ENCODE results near the gene PRELID2.

PRELID2 gene

GRCh38 chr5:145768863-145769262, 66.3 kb downstream of the PRELID2 start:
- no peak for TF ChIP-seq CTCF (IDR thresholded peaks at IDR 0.05; ENCODE audit: poor library complexity, severe bottlenecking)
- Histone ChIP-seq H3K27ac (ENCODE audit: poor library complexity, severe bottlenecking) (no peak overlapping the region), H3K36me3 (ENCODE audit: low read depth) (no peaks in the 10 kb centered on the region), H3K9me3 (ENCODE audit: severe bottlenecking) (no peaks in the 10 kb centered on the region), H3K4me1 (ENCODE audit: insufficient read depth, poor library complexity, severe bottlenecking) (no peaks in the 10 kb centered on the region), H3K27me3 (ENCODE audit: insufficient read depth, poor library complexity, severe bottlenecking) (no peaks in the 10 kb centered on the region), H3K4me3 (ENCODE audit: severe bottlenecking) (no peak overlapping the region)
- ATAC-seq (ENCODE audit: low read depth): no peak
- no peak for DNase-seq (ENCODE audit: low spot score)

- Histone ChIP-seq H3K9me3 (ENCODE audit: severe bottlenecking) (no peaks in the 10 kb centered on the region), H3K4me1 (ENCODE audit: insufficient read depth, poor library complexity, severe bottlenecking) (no peaks in the 10 kb centered on the region), H3K36me3 (ENCODE audit: low read depth) (no peaks in the 10 kb centered on the region), H3K27ac (ENCODE audit: poor library complexity, severe bottlenecking) (no peak overlapping the region), H3K4me3 (ENCODE audit: severe bottlenecking) (no peak overlapping the region), H3K27me3 (ENCODE audit: insufficient read depth, poor library complexity, severe bottlenecking) (no peaks in the 10 kb centered on the region)
- TF ChIP-seq CTCF (IDR thresholded peaks at IDR 0.05; ENCODE audit: poor library complexity, severe bottlenecking): no peak
- DNase-seq (ENCODE audit: low spot score) (no peak), ATAC-seq (ENCODE audit: low read depth) (no peak)
Measured at GRCh38 chr5:145764325-145764724, 70.8 kb downstream of the PRELID2 start.

GRCh38 chr5:145762833-145763232, 72.3 kb downstream of the PRELID2 start:
- Histone ChIP-seq H3K27ac (ENCODE audit: poor library complexity, severe bottlenecking) (no peak overlapping the region), H3K4me3 (ENCODE audit: severe bottlenecking) (no peak overlapping the region), H3K36me3 (ENCODE audit: low read depth) (no peaks in the 10 kb centered on the region), H3K4me1 (ENCODE audit: insufficient read depth, poor library complexity, severe bottlenecking) (no peaks in the 10 kb centered on the region), H3K9me3 (ENCODE audit: severe bottlenecking) (no peaks in the 10 kb centered on the region), H3K27me3 (ENCODE audit: insufficient read depth, poor library complexity, severe bottlenecking) (no peaks in the 10 kb centered on the region)
- TF ChIP-seq CTCF (IDR thresholded peaks at IDR 0.05; ENCODE audit: poor library complexity, severe bottlenecking): no peak
- DNase-seq (ENCODE audit: low spot score) (no peak), ATAC-seq (ENCODE audit: low read depth) (no peak)

- no peaks in the 10 kb centered on the region for H3K4me1 ChIP-seq (ENCODE audit: insufficient read depth, poor library complexity, severe bottlenecking)
- no peak overlapping the region for H3K27ac ChIP-seq (ENCODE audit: poor library complexity, severe bottlenecking)
- H3K36me3 ChIP-seq (ENCODE audit: low read depth): no peaks in the 10 kb centered on the region
- no peak for TF ChIP-seq CTCF (IDR thresholded peaks at IDR 0.05; ENCODE audit: poor library complexity, severe bottlenecking)
- ATAC-seq (ENCODE audit: low read depth) (no peak), DNase-seq (ENCODE audit: low spot score) (no peak)
- no peaks in the 10 kb centered on the region for H3K9me3 ChIP-seq (ENCODE audit: severe bottlenecking)
- H3K4me3 ChIP-seq (ENCODE audit: severe bottlenecking): no peak overlapping the region
- H3K27me3 ChIP-seq (ENCODE audit: insufficient read depth, poor library complexity, severe bottlenecking): no peaks in the 10 kb centered on the region
Measured at GRCh38 chr5:145761254-145761653, 73.9 kb downstream of the PRELID2 start.

GRCh38 chr5:145760660-145761059, 74.5 kb downstream of the PRELID2 start:
- no peaks in the 10 kb centered on the region for H3K4me1 ChIP-seq (ENCODE audit: insufficient read depth, poor library complexity, severe bottlenecking)
- H3K36me3 ChIP-seq (ENCODE audit: low read depth): no peaks in the 10 kb centered on the region
- no peak overlapping the region for H3K27ac ChIP-seq (ENCODE audit: poor library complexity, severe bottlenecking)
- ATAC-seq (ENCODE audit: low read depth) (no peak), DNase-seq (ENCODE audit: low spot score) (no peak)
- TF ChIP-seq CTCF (IDR thresholded peaks at IDR 0.05; ENCODE audit: poor library complexity, severe bottlenecking): no peak
- no peaks in the 10 kb centered on the region for H3K9me3 ChIP-seq (ENCODE audit: severe bottlenecking)
- H3K27me3 ChIP-seq (ENCODE audit: insufficient read depth, poor library complexity, severe bottlenecking): no peaks in the 10 kb centered on the region
- no peak overlapping the region for H3K4me3 ChIP-seq (ENCODE audit: severe bottlenecking)
